Measurements from ENCODE around the gene FAM8A1. TPM values are rescaled to one million over a fixed set of nuclear protein-coding genes. Genes with fewer than 3 reads are reported as not detected.
"Not testable (repeated sequence)": the region's sequence is repeated elsewhere in the genome, so short reads cannot be mapped to it uniquely, and the experiment has no call there.

The FAM8A1 gene
- total RNA-seq, 1 donor from 2014 or later: 6.3 TPM

DNA sequence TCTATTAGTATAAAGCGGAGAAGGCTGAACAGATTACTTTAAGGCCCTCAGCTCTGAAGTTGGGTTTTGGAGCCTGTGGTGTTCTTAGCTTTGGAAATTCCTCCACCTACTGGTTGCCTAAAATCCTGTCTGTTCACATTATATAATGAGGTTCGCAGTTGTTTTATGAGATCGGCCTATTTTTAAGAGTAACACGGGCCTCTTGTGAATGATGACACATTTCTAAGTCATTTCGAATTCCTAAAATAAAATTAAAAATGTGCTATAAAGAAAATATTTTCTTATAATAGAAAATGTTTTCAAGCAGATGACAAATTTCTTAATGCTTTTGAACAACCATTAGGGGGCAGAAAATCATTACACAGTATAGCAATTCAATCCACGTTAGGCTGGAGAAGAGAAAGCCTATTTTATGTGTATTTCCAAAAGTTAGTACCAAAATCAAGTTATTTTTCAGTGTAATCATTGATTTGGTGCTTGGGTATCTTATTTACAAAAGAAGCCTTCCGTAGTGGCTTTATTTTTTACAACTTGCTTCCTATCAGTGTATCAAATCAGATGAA is 15.8 kb upstream of the FAM8A1 start:
- peak; percentile 65 for DNase-seq (ENCODE audit: low read depth)
- Histone ChIP-seq H3K4me3 (ENCODE audit: low read depth, low read length) (no peak overlapping the region), H3K36me3 (ENCODE audit: control insufficient read depth, insufficient read depth, low read length) (no peaks in the 10 kb centered on the region), H3K27me3 (ENCODE audit: control insufficient read depth, insufficient read depth, low read length) (no peaks in the 10 kb centered on the region)
- FAIRE-seq: no peak
- TF ChIP-seq, protein P1, sequence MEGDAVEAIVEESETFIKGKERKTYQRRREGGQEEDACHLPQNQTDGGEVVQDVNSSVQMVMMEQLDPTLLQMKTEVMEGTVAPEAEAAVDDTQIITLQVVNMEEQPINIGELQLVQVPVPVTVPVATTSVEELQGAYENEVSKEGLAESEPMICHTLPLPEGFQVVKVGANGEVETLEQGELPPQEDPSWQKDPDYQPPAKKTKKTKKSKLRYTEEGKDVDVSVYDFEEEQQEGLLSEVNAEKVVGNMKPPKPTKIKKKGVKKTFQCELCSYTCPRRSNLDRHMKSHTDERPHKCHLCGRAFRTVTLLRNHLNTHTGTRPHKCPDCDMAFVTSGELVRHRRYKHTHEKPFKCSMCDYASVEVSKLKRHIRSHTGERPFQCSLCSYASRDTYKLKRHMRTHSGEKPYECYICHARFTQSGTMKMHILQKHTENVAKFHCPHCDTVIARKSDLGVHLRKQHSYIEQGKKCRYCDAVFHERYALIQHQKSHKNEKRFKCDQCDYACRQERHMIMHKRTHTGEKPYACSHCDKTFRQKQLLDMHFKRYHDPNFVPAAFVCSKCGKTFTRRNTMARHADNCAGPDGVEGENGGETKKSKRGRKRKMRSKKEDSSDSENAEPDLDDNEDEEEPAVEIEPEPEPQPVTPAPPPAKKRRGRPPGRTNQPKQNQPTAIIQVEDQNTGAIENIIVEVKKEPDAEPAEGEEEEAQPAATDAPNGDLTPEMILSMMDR (IDR thresholded peaks at IDR 0.05; ENCODE audit: insufficient read depth, low read length, severe bottlenecking): peak; percentile 48

DNA sequence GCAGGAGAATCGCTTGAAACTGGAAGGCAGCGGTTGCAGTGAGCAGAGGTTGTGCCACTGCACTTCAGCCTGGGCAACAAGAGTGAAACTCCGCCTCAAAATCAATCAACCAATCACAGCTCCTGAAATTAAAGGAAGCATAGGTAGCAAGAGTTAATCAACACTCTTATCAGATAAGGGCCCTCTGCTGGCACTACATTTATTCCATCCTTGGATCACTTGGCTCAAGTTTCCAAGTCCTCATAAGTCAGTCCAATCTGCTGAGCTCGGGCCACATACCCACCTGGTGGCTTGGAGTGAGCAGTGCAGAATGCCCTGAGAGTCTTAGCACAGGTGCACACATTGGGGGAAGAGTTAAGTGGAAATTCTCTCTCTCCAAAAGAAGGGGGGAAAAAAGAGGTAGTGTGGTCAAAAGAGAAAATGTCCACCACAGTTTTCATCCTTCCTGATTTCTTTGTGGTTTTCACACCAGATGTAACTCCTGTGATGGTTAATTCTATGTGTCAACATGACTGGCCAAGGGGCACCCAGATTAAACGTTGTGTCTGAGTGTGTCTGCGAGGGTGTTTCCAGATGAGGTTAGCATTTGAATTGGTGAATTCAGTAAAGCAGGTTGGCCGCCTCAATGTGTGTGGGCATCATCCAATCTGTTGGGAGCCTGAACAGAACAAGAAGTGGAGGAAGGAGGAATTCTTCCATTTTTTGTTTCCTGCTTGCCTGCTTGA is 14.2 kb upstream of the FAM8A1 start:
- Histone ChIP-seq H3K36me3 (ENCODE audit: control insufficient read depth, insufficient read depth, low read length) (no peaks in the 10 kb centered on the region), H3K4me3 (ENCODE audit: low read depth, low read length) (no peak overlapping the region), H3K27me3 (ENCODE audit: control insufficient read depth, insufficient read depth, low read length) (no peaks in the 10 kb centered on the region)
- DNase-seq (ENCODE audit: low read depth): peak; percentile 56
- no peak for FAIRE-seq
- TF ChIP-seq, protein P1 (IDR thresholded peaks at IDR 0.05; ENCODE audit: insufficient read depth, low read length, severe bottlenecking): peak; percentile 29

DNA sequence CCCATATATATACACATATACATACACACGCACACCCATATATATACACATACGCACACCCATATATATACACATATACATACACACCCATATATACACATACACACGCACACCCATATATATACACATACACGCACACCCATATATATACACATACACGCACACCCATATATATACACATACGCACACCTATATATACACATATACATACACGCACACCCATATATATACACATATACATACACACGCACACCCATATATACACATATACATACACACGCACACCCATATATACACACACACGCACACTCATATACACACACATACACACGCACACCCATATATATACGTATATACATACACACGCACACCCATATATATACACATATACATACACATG is 13.5 kb upstream of the FAM8A1 start:
- not testable (repeated sequence) for H3K27me3 ChIP-seq (ENCODE audit: control insufficient read depth, insufficient read depth, low read length); H3K36me3 ChIP-seq (ENCODE audit: control insufficient read depth, insufficient read depth, low read length); DNase-seq (ENCODE audit: low read depth); H3K4me3 ChIP-seq (ENCODE audit: low read depth, low read length); FAIRE-seq

- TF ChIP-seq, protein P1 (IDR thresholded peaks at IDR 0.05; ENCODE audit: insufficient read depth, low read length, severe bottlenecking): no peak
- DNase-seq (ENCODE audit: low read depth) (no peak), FAIRE-seq (no peak)
Observed at GRCh38 chr6:17588011-17588410, 12.1 kb upstream of the FAM8A1 start.

DNA sequence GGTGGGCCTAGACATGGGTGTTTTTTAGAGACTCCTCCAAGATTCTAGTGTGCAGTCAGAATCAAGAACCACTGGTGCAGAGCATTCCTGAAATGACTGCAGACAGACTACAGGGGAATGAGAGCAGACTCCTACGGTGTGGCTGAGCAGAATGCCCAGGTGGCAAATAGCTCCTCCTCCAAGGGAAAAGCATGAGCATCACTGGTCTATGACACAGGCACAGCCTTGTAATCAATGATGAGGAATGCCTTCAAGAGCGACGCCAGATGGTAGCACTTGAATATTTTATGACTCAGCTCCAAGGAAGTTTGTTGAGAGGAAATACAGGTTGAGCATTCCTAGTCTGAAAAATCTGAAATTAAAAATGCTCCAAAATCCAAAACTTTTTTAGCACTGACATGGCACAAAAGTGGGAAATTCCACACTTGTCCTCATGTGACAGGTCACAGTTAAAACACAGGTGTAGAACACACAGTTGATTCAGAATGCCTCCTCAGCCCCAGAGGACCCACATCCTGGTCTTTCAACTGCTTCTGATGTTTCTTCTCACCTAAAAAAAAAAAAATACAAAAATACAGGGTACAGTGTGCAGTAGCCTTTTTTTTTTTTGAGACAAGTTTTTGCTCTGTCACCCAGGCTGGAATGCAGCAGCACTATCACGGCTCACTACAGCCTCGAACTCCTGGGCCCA is 10.6 kb upstream of the FAM8A1 start:
- no peak overlapping the region for H3K4me3 ChIP-seq (ENCODE audit: low read depth, low read length)
- no peaks in the 10 kb centered on the region for H3K36me3 ChIP-seq (ENCODE audit: control insufficient read depth, insufficient read depth, low read length)
- FAIRE-seq: peak; percentile 91
- H3K27me3 ChIP-seq (ENCODE audit: control insufficient read depth, insufficient read depth, low read length): no peaks in the 10 kb centered on the region
- TF ChIP-seq, protein P1 (IDR thresholded peaks at IDR 0.05; ENCODE audit: insufficient read depth, low read length, severe bottlenecking): peak; percentile 23
- DNase-seq (ENCODE audit: low read depth): peak; percentile 96

More at GRCh38 chr6:17588011-17588410, 12.1 kb upstream of the FAM8A1 start:
- H3K27me3 ChIP-seq (ENCODE audit: control insufficient read depth, insufficient read depth, low read length): no peaks in the 10 kb centered on the region
- no peaks in the 10 kb centered on the region for H3K36me3 ChIP-seq (ENCODE audit: control insufficient read depth, insufficient read depth, low read length)
- H3K4me3 ChIP-seq (ENCODE audit: low read depth, low read length): no peak overlapping the region

DNA sequence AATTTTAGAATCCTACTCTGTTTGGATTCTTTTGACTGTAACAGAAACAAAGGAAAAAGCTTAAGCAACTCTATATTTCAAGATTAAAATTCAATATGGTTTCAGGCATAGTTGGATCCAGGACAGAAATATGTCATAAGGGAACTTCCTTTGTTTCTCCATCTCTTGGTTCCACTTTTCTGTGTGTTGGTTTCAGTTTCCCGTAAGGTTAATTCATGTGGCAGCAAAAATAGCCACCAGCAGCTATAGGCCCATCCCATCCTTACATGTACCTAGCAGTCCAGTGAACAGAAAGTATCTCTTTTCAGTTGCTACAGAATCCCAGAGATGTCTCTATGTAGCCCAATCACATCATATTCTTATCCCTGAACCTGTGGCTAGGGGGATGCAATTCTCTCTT is 8.8 kb upstream of the FAM8A1 start:
- H3K27me3 ChIP-seq (ENCODE audit: control insufficient read depth, insufficient read depth, low read length): no peaks in the 10 kb centered on the region
- FAIRE-seq (no peak), DNase-seq (ENCODE audit: low read depth) (no peak)
- H3K36me3 ChIP-seq (ENCODE audit: control insufficient read depth, insufficient read depth, low read length): no peaks in the 10 kb centered on the region
- no peak overlapping the region for H3K4me3 ChIP-seq (ENCODE audit: low read depth, low read length)
- TF ChIP-seq, protein P1 (IDR thresholded peaks at IDR 0.05; ENCODE audit: insufficient read depth, low read length, severe bottlenecking): no peak
